WERI-Rb-1 (cell line): Measurements from ENCODE around the gene OR52E1.

ENCODE experiments used
- DNase-seq: peaks from one replicate; pipeline ENCODE4 v3.0.0-alpha.2; 2020
- H3K27ac ChIP-seq: fragments of 250-450 bp; sonication (Bioruptor Pico); 2 replicates; pipeline ENCODE4 v1.5.1; 2020; ENCODE audit warnings: mild to moderate bottlenecking, moderate library complexity
- H3K27me3 ChIP-seq: fragments of 250-450 bp; sonication (Bioruptor Pico); 2 replicates; pipeline ENCODE4 v1.5.1; 2021; ENCODE audit warnings: mild to moderate bottlenecking, low read depth, moderate library complexity; ENCODE audit not compliant: insufficient read depth, severe bottlenecking
- H3K36me3 ChIP-seq: fragments of 250-450 bp; sonication (Bioruptor Pico); 2 replicates; pipeline ENCODE4 v1.5.1; 2020; ENCODE audit warnings: mild to moderate bottlenecking, moderate library complexity
- H3K4me3 ChIP-seq: 2 replicates; pipeline ENCODE4 v1.5.1; 2011; ENCODE audit warnings: low read depth, mild to moderate bottlenecking, control low read depth, low read length
- H3K9me3 ChIP-seq: fragments of 250-450 bp; sonication (Bioruptor Pico); 2 replicates; pipeline ENCODE4 v1.5.1; 2021; ENCODE audit warnings: mild to moderate bottlenecking, moderate library complexity; ENCODE audit not compliant: severe bottlenecking
- TF ChIP-seq, protein P1 (sequence below): IDR thresholded peaks from 2 replicates; pipeline ENCODE4 v1.5.1; 2011; ENCODE audit warnings: low read depth, mild to moderate bottlenecking, control low read depth, inconsistent platforms, low read length

OR52E1 gene

DNA sequence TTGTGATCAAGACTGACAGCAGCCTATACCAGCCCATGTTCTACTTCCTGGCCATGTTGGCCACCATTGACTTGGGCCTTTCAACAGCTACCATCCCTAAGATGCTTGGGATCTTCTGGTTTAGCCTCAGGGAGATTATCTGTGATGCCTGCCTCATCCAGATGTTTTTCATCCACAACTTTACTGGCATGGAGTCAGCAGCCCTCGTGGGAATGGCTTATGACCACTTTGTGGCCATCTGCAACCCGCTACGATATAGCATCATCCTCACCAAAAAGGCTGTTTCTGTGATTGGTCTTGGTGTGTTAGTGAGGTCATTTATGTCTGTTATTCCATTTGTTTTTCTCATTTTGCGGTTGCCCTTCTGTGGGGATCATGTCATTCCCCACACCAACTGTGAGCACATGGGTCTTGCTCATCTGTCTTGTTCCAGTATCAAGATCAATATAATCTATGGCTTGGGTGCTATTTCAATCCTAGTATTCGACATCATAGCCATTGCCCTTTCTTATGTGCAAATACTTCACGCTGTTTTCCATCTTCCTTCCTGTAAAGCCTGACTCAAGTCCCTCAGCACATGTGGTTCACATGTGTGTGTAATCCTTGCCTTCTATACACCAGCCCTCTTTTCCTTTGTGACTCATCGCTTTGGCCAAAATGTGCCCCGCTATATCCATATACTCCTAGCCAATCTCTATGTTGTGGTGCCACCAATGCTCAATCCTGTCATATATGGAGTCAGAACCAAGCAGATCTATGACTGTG is 23.6 kb downstream of the OR52E1 start:
- TF ChIP-seq, protein P1, sequence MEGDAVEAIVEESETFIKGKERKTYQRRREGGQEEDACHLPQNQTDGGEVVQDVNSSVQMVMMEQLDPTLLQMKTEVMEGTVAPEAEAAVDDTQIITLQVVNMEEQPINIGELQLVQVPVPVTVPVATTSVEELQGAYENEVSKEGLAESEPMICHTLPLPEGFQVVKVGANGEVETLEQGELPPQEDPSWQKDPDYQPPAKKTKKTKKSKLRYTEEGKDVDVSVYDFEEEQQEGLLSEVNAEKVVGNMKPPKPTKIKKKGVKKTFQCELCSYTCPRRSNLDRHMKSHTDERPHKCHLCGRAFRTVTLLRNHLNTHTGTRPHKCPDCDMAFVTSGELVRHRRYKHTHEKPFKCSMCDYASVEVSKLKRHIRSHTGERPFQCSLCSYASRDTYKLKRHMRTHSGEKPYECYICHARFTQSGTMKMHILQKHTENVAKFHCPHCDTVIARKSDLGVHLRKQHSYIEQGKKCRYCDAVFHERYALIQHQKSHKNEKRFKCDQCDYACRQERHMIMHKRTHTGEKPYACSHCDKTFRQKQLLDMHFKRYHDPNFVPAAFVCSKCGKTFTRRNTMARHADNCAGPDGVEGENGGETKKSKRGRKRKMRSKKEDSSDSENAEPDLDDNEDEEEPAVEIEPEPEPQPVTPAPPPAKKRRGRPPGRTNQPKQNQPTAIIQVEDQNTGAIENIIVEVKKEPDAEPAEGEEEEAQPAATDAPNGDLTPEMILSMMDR = no peak
- Histone ChIP-seq H3K36me3 (no peaks in the 10 kb centered on the region), H3K27ac (no peak overlapping the region), H3K27me3 (peaks cover 31% of the 10 kb centered on the region), H3K9me3 (no peaks in the 10 kb centered on the region), H3K4me3 (no peak overlapping the region)
- DNase-seq = no peak

DNA sequence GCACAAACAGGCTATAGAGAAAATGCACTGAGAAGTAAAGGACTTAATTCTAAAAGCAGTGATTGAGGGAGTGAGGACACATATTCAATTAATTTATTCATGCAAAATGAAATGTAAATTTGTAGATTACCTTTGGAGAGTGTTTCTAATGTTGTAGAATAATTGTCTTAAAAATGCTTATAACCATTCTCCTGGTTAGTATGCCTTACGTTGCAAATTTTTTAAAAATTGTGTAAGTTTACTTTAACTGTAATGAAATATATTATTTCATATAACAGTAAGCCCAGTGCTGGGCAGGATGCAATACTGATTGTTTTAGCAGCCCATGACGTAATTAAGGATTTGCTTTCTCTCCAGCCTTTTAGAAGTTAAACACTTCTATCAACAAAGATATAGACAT is 26.6 kb downstream of the OR52E1 start:
- Histone ChIP-seq H3K27me3 (peaks cover 33% of the 10 kb centered on the region), H3K4me3 (no peak overlapping the region), H3K27ac (no peak overlapping the region), H3K36me3 (no peaks in the 10 kb centered on the region), H3K9me3 (no peaks in the 10 kb centered on the region)
- no peak for DNase-seq
- TF ChIP-seq, protein P1 = no peak

DNA sequence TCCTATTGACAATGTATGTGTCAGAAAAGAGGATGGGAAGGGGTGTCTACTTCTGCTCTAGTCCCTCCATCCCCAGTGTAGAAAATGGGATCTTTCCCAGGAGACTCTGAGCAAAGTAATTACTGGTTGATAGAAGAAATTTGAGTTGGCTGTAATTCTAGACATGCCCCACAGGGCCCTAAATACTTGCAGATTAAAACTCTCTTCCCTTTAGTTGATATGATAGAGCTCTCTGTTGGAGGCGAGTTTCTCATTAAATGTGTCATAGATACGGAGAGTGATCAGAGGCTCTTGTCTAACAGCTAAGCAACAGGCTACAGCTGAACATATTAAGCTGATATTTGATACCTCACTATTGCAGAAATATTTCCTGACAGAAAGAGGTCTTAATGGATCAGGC is 32.9 kb downstream of the OR52E1 start:
- H3K27ac ChIP-seq = no peak overlapping the region
- H3K27me3 ChIP-seq = peaks cover 52% of the 10 kb centered on the region
- H3K9me3 ChIP-seq = no peaks in the 10 kb centered on the region
- DNase-seq = no peak
- TF ChIP-seq, protein P1 = no peak
- H3K36me3 ChIP-seq = no peaks in the 10 kb centered on the region
- H3K4me3 ChIP-seq = no peak overlapping the region

DNA sequence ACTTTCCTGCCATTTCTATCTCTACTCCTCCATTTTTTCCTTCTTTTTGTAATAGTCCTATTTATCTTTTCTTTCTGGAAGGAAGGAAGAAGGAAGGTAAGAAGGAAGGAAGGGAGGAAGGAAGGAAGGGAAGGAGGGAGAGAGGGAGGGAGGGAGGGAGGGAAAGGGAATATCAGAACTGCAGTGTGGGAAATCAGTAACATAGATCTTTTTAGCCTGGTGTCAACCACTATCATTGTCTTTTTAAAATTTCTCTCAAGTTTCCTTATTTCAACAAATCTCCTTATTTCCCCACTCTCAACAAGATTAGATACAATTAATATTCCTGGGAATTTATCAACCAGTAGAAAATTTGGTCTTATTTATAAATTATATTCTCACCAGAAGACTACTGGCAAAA is 33.7 kb downstream of the OR52E1 start:
- DNase-seq = no peak
- Histone ChIP-seq H3K27me3 (peaks cover 53% of the 10 kb centered on the region), H3K4me3 (no peak overlapping the region)

DNA sequence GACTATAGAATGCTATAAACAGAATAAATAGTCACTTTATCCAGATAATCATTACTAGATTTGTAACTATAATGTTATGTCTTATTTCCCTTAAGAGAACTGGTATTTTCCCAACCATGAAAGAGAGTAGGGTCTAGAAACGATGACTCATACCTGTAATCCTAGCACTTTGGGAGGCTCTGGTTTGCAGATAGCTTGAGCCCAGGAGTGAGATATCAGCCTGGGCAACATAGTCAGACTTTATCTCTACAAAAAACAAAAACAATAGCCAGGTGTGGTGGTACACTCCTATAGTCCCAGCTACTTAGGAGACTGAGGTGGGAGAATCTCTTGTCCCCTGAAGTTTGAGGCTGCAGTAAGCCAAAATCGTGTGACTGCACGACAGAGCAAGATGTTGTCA is 37.9 kb downstream of the OR52E1 start:
- Histone ChIP-seq H3K27me3 (peaks cover 49% of the 10 kb centered on the region), H3K9me3 (no peaks in the 10 kb centered on the region), H3K4me3 (no peak overlapping the region), H3K27ac (no peak overlapping the region), H3K36me3 (no peaks in the 10 kb centered on the region)
- TF ChIP-seq, protein P1 = no peak
- no peak for DNase-seq

More for the DNA sequence above, 33.7 kb downstream of the OR52E1 start:
- no peaks in the 10 kb centered on the region for H3K36me3 ChIP-seq
- TF ChIP-seq, protein P1 = no peak
- no peak overlapping the region for H3K27ac ChIP-seq
- H3K9me3 ChIP-seq = no peaks in the 10 kb centered on the region

DNA sequence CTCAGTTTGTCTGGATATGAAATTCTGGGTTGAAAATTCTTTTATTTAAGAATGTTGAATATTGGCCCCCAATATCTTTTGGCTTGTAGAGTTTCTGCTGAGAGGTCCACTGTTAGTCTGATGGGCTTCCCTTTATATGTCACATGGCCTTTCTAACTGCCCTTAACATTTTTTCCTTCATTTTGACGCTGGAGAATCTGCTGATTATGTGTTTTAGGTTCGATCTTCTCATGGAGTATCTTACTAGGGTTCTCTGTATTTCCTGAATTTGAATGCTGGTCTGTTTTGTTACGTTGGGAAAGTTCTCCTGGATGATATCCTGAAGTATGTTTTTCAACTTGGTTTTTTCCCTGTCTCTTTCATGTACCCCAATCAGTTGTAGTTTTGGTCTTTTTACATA is 46.0 kb downstream of the OR52E1 start:
- TF ChIP-seq, protein P1 = no peak
- peaks cover 40% of the 10 kb centered on the region for H3K27me3 ChIP-seq

More for the DNA sequence above, 46.0 kb downstream of the OR52E1 start:
- no peak for DNase-seq
- no peaks in the 10 kb centered on the region for H3K36me3 ChIP-seq
- H3K4me3 ChIP-seq = no peak overlapping the region
- H3K27ac ChIP-seq = no peak overlapping the region
- no peaks in the 10 kb centered on the region for H3K9me3 ChIP-seq
